Measurements from ENCODE around the gene HES7. TPM values are rescaled to one million over a fixed set of nuclear protein-coding genes. Genes with fewer than 3 reads are reported as not detected.
A peak's percentile ranks its signal among the peaks of the same experiment; 100 is the strongest.

Gene HES7
- polyA plus RNA-seq, 1 of the 3 experiments (the other 2 are of a cell fraction): 1.2 TPM

- TF ChIP-seq USF2 (IDR thresholded peaks at IDR 0.05; ENCODE audit: borderline replicate concordance, low read depth, low read length): no peak
Observed at GRCh38 chr17:8163978-8164814, 40.3 kb upstream of the HES7 start (continued).

DNA sequence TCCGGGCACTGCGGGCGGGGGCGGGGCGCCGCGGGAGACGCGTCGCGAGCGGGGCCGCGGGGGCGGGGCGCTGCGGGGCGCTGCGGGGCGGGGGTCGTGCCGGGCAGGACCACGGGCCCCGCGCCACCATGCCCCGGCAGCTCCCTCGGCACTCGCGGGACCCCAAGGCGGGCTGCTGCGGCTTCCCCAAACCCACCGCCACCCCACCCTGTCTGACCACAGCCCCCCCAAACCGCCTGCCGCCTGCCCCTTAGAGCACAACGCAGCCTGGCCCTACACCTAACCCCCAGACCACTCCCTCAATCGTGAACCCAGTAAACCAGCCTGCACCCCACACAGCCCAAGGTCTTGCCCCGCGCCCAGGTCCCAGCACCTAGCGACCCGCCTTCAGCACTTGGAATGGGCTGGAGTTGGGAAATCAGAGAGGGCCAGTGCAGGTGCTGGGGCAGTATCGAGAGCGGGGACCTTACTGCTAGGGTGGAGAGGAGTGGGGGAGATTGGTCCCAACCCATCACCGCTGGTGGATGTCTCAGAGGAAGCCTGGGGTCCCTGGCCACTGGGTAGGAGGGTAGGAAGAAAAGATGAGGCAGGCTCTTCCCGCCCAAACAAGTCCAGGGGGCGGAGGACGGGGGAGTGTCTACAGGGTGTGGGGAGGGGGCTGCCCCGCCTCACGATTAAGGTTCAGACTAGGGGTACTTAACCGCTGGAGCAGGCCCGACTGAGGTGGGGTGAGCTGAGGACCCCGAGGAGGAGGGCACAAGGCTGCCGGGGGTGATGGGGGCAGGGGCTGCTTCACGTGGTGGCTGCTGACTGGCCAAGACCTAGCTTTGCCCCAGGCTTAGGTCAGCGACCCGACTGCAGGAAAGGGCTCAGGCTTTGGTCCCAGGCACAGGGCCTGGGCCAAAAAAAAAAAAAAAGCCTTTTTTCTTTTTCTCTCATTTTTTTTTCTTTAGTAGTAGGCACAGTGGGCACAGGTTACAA lies 39.4 kb upstream of the HES7 start:
- Histone ChIP-seq H3K4me3 (ENCODE audit: low read depth in 2 of 2, low read length in 1 of 2) (peak overlapping the region; percentile 64 to 88), H3K27ac (ENCODE audit: low read depth in 2 of 2, low read length in 1 of 2) (peak overlapping the region; percentile 66 to 79), H3K27me3 (ENCODE audit: insufficient read depth) (no peaks in the 10 kb centered on the region), H3K9me3 (no peaks in the 10 kb centered on the region), H2AFZ (ENCODE audit: low read depth) (peak overlapping the region; percentile 98), H3K4me1 (ENCODE audit: control insufficient read depth in 1 of 2, insufficient read depth in 2 of 2, low read depth in 1 of 2, low read length in 1 of 2) (peaks cover 25 to 29% of the 10 kb centered on the region in 2 experiments; a peak in 3 of 4 replicates), H3K79me2 (ENCODE audit: insufficient read depth) (peaks cover 38% of the 10 kb centered on the region), H3K9me2 (no peaks in the 10 kb centered on the region), H4K20me1 (ENCODE audit: insufficient read depth) (no peaks in the 10 kb centered on the region), H3K36me3 (replicated peaks in 1 of 2; ENCODE audit: control insufficient read depth in 1 of 2, insufficient read depth in 2 of 2, low read length in 1 of 2) (peaks cover 9 to 23% of the 10 kb centered on the region in 2 experiments), H3F3A (replicated peaks; ENCODE audit: insufficient read depth) (peaks cover 41% of the 10 kb centered on the region), H3K4me2 (peak overlapping the region; percentile 77), H3K9ac (peak overlapping the region; percentile 100)
- POLR2A ChIA-PET: interaction anchor here (0.7 to 1.8 kb wide), 4 partner anchors 10 to 41 kb away, joined by 3 to 36 read pairs (median 4); no protein-coding TSS in a partner anchor
- WGBS (ENCODE audit: low lambda C conversion rate): 22% methylated on average over 20 of the region's 55 CpGs
- TF ChIP-seq ZBTB33 (IDR thresholded peaks at IDR 0.05; ENCODE audit: borderline replicate concordance, low read depth) (no peak), TAF1 (IDR thresholded peaks at IDR 0.05; ENCODE audit: borderline replicate concordance, low read depth, low read length) (no peak), JUND (IDR thresholded peaks at IDR 0.05) (no peak)
- DNase-seq: peak; percentile 93
- CTCF ChIA-PET: interaction anchor here (0.6 to 9.4 kb wide), 6 partner anchors 10 to 69 kb away, joined by 3 to 98 read pairs (median 6); partner anchors contain the start of gene HES7

- ChIA-PET POLR2A (interaction anchor here (0.7 to 1.4 kb wide), 2 partner anchors 11 to 40 kb away, joined by 3 to 5 read pairs; no protein-coding TSS in a partner anchor), CTCF (interaction anchor here (0.6 to 9.4 kb wide), 3 partner anchors 25 to 68 kb away, joined by 3 to 98 read pairs (median 7); no protein-coding TSS in a partner anchor)
- DNase-seq: peak; percentile 54
- H3K9me2 ChIP-seq: no peaks in the 10 kb centered on the region
- no peaks in the 10 kb centered on the region for H4K20me1 ChIP-seq (ENCODE audit: insufficient read depth)
- peaks cover 15 to 23% of the 10 kb centered on the region in 2 experiments for H3K36me3 ChIP-seq (replicated peaks in 1 of 2; ENCODE audit: control insufficient read depth in 1 of 2, insufficient read depth in 2 of 2, low read length in 1 of 2)
- H3K4me3 ChIP-seq (ENCODE audit: low read depth in 2 of 2, low read length in 1 of 2): peak within 1 kb of the TSS; percentile 88 to 92
- peak within 1 kb of the TSS; percentile 98 for H2AFZ ChIP-seq (ENCODE audit: low read depth)
- H3K9ac ChIP-seq: peak within 1 kb of the TSS; percentile 100
- H3K27me3 ChIP-seq (ENCODE audit: insufficient read depth): no peaks in the 10 kb centered on the region
- no peaks in the 10 kb centered on the region for H3K9me3 ChIP-seq
- H3F3A ChIP-seq (replicated peaks; ENCODE audit: insufficient read depth): peaks cover 45% of the 10 kb centered on the region
- peaks cover 25 to 29% of the 10 kb centered on the region in 2 experiments; a peak in 3 of 4 replicates for H3K4me1 ChIP-seq (ENCODE audit: control insufficient read depth in 1 of 2, insufficient read depth in 2 of 2, low read depth in 1 of 2, low read length in 1 of 2)
- peaks cover 38% of the 10 kb centered on the region for H3K79me2 ChIP-seq (ENCODE audit: insufficient read depth)
- peak within 1 kb of the TSS; percentile 99 for H3K4me2 ChIP-seq
- H3K27ac ChIP-seq (ENCODE audit: low read depth in 2 of 2, low read length in 1 of 2): peak within 1 kb of the TSS; percentile 73 to 79
- WGBS (ENCODE audit: low lambda C conversion rate): 1% methylated on average over 16 of the region's 75 CpGs
- no peak for TF ChIP-seq TEAD4 (IDR thresholded peaks at IDR 0.05; ENCODE audit: borderline replicate concordance, insufficient read depth)
- peak; percentile 66 for TF ChIP-seq TAF1 (IDR thresholded peaks at IDR 0.05; ENCODE audit: borderline replicate concordance, low read depth, low read length)
- TF ChIP-seq GATA2 (CRISPR knock-in tag; IDR thresholded peaks at IDR 0.05): no peak
- no peak for TF ChIP-seq CHD2 (IDR thresholded peaks at IDR 0.05; ENCODE audit: low read length, partially characterized antibody)
- TF ChIP-seq RXRA (IDR thresholded peaks at IDR 0.05; ENCODE audit: borderline replicate concordance, low read depth): no peak
- TF ChIP-seq SMC3 (IDR thresholded peaks at IDR 0.05; ENCODE audit: low read depth, low read length): no peak
- peak; percentile 62; the same call in 1 of the 2 replicates for TF ChIP-seq POLR2AphosphoS5 (IDR thresholded peaks at IDR 0.05; ENCODE audit: low read depth, low read length)
- TF ChIP-seq, protein P1, sequence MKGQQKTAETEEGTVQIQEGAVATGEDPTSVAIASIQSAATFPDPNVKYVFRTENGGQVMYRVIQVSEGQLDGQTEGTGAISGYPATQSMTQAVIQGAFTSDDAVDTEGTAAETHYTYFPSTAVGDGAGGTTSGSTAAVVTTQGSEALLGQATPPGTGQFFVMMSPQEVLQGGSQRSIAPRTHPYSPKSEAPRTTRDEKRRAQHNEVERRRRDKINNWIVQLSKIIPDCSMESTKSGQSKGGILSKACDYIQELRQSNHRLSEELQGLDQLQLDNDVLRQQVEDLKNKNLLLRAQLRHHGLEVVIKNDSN (IDR thresholded peaks at IDR 0.05; ENCODE audit: borderline replicate concordance, low read depth): no peak
- no peak for TF ChIP-seq RFX5 (IDR thresholded peaks at IDR 0.05; ENCODE audit: low read length)
- TF ChIP-seq FOXM1 (IDR thresholded peaks at IDR 0.05; ENCODE audit: low read depth): no peak
- TF ChIP-seq TCF12 (IDR thresholded peaks at IDR 0.05): no peak
- no peak for TF ChIP-seq RCOR1 (IDR thresholded peaks at IDR 0.05; ENCODE audit: low read length)
- TF ChIP-seq ELF1 (IDR thresholded peaks at IDR 0.05): no peak
- TF ChIP-seq MXI1 (IDR thresholded peaks at IDR 0.05; ENCODE audit: low read depth, low read length): no peak; the same call in 1 of the 2 replicates
Observed at GRCh38 chr17:8162233-8162996, 38.5 kb upstream of the HES7 start, which contains the start of gene VAMP2. VAMP2 (minus strand) TSS chr17:8162948; CDS start chr17:8162879, 69 bp downstream.

Measured in SK-N-SH (cell line).